GM21529 (cell line): Measurements from ENCODE around the gene TMEM143.

Experiments used
- ATAC-seq: cut with Tn5 transposase; IDR thresholded peaks from one replicate; pipeline ENCODE4 v1.9.1; 2021; ENCODE audit not compliant: unreplicated experiment

TMEM143 gene

GRCh38 chr19:48361912-48362311, 1.8 kb downstream of the TMEM143 start:
- no peak for ATAC-seq

GRCh38 chr19:48359123-48359522, 4.6 kb downstream of the TMEM143 start:
- no peak for ATAC-seq

DNA sequence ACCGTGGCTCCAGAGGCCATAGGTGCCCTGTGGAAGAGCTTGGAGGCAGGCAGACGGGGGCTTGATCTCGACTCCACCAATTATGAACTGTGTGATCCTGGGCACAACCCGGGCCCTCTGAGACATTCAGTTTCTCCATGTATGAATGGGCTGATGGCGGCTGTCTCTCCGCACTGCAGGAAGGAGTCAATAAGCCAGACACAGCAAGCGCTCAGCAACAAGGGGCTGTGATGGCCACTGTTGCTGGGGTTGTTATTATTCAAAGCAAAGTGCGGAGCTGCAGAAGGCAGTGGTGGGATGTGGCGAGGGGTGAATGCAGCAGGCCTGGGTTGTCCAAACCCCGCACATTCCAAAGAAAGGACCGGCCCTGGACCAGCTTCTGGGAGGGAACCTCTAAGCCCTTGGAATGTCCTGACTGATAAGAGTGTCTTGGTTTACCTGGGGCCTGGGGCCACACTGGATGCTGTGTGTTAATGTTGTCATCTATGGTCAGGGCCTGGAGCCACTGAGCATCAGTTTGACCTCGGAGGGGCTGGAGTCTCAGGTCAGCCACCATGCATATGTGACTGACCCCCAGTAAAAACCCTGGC, 8.3 kb downstream of the TMEM143 start:
- ATAC-seq = no peak

DNA sequence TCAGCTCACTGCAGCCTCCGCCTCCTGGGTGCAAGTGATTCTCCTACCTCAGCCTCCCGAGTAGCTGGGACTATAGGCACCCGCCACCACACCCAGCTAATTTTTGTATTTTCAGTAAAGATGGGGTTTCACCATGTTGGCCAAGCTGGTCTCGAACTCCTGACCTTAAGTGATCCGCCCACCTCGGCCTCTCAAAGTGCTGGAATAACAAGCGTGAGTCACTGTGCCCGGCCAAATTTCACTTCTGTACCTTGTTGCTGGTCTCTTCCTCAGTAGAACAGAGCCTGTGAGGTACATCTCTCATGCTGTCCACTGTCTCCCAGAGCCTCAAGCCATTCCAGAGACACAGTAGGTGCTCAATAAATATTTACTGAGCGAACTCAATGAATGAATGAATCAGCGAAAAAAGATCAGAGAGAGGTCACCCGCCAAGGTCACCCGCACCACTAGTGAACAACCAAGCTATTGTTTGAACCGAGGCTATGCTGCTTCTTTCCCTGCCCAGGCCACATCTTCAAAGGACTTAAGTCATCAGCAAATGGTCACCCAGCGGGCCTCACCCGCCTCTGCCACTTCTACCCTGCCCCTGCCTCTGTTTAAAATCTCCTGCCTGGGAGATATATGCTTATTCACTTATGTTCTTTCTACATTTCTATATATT, 9.3 kb downstream of the TMEM143 start:
- no peak for ATAC-seq

- no peak for ATAC-seq
Observed at GRCh38 chr19:48353677-48354076, 10.1 kb downstream of the TMEM143 start.

- ATAC-seq = no peak
Observed at GRCh38 chr19:48351341-48351752, 12.4 kb downstream of the TMEM143 start.

DNA sequence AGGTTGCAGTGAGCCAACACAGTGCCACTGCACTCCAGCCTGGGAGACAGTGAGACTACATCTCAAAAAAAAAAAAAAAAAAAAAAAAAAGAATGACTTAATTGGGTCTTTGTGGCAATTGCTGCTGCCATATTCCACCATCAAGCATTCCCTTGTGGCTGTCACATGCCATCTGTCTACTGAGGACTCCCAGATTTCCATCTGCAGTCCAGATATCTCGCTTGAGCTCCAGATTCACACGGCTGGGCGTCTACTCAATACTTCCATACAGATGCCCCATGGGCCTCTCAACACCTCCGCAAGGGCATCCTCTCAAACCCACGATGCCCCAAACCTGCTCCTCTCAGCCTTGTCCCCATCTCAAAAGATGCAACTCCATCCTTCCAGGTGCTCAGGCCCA, 12.9 kb downstream of the TMEM143 start:
- no peak for ATAC-seq

DNA sequence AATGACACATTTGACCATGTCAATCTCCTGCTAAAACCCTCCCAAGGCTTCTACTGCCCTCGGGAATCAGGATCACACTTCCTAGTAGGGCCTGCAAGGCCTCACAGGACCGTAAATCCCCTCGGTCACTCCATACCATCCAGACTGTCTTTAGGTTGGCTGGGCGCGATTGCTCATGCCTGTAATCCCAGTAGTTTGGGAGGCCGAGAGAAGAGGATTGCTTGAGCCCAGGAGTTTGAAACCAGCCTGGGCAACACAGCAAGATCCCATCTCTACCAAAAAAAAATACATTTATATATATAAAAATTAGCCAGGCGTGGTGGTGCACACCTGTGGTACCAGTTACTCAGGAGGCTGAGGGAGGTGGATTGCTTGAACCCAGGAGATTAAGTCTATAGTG, 15.0 kb downstream of the TMEM143 start:
- ATAC-seq = no peak

GRCh38 chr19:48348045-48348444, 15.7 kb downstream of the TMEM143 start:
- ATAC-seq = no peak

GRCh38 chr19:48346191-48346590, 17.5 kb downstream of the TMEM143 start:
- ATAC-seq = no peak

GRCh38 chr19:48344892-48345291, 18.8 kb downstream of the TMEM143 start:
- ATAC-seq = no peak

DNA sequence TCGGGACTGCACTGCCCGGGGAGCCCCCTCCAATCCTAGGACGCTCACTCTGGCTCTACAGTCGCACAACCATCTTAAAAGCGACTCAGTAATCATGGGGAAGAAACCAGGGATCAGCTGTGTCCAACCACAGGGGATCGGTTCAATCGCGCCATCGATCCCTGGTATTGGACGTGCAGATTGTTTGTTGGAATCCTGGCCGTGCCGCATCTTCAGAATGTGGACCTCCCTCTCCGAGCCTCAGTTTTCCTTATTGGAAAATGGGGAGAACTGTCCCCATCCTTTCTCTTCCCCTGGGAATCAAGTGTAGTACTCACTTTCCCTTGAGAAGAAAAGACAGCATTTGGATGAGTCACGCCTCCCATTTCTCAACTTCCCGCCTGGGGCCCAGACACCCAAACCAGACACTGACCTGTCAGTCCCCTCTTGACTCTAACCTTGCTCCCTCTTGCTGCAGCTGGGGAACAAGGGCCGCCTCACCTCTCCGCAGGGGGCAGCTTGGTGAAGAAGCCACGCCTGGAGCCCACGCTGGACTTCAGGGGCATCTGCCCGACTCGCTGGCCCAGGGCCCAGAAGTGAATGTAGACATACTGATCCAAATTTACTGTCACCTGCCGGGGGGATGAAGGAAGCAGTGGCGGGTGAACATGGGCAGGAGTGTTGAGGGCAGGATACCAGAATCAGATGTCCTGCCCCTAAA, 20.7 kb downstream of the TMEM143 start:
- no peak for ATAC-seq

DNA sequence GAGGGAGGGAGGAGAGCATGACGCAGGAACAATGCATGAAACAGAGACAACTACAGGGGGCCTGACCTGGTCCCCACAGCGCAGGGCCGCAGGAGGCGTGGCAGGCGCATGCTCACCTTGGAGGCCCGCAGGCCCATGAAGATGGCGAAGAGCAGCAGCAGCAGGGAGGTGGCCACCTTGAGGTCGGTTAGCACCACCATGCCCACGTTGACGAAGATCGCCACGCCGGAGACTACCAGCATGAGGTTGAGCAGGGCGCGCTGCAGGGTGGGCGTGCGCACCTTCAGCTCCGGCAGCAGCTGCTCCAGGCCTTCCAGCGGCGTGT, 21.4 kb downstream of the TMEM143 start:
- no peak for ATAC-seq

DNA sequence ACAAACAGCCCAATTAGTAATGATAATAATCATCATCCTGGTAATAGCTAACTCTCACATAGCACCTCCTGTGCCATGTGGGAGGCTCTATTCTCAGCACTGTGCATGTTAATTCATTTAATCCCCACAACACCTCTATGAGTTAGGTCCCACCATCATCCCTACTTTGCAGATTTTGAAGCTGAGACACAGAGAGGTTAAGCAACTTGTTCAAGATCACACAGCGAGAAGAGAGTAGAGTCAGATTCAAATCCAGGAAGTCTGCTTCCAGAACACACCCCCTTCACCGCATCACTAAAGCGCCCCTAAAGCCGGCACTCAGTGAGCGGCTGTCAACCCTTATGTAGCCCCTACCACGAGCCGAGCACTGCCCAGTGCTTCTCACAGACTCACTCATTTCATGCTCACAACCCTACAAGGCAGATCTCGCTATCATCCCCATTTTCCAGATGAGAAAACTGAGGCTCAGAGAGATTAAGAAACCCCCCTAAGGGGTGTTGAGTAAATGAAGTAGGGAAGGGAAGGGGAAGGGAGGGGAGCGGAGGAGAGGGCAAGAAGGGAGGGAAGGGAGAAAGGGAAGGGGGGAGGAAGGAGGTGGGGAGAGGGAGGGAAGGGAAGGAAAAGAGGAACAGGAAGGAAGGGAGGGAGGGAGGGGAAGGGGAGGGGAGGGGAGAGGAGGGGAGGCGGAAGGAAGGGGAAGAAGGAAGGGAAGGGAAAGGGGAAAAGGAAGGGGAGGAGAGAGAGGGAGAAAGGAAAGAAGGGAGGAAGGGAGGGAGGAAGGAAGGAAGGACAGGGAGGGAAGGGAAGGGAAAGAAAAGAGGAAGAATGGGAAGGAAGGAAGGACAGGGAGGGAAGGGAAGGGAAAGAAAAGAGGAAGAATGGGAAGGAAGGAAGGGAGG, 22.0 kb downstream of the TMEM143 start:
- ATAC-seq = no peak

DNA sequence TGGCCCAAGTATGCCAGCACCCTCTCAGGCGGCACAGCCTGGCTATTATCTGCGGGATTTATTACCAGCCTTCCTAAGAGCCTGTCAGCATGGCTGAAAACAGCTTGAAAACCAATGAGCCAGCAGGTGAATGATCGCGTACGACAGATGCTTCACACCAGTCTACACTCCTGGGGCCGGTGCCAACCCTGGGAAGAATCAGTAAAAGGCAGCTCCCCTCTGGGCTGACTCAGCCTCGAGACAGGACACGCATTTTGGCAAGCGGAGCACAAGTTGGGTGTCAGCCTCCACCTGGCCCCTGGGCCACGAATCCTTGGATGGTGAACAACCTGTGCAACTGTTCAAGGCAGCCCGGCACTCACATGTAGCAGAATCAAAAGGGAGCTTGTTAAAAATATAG, 22.7 kb downstream of the TMEM143 start:
- ATAC-seq = no peak

DNA sequence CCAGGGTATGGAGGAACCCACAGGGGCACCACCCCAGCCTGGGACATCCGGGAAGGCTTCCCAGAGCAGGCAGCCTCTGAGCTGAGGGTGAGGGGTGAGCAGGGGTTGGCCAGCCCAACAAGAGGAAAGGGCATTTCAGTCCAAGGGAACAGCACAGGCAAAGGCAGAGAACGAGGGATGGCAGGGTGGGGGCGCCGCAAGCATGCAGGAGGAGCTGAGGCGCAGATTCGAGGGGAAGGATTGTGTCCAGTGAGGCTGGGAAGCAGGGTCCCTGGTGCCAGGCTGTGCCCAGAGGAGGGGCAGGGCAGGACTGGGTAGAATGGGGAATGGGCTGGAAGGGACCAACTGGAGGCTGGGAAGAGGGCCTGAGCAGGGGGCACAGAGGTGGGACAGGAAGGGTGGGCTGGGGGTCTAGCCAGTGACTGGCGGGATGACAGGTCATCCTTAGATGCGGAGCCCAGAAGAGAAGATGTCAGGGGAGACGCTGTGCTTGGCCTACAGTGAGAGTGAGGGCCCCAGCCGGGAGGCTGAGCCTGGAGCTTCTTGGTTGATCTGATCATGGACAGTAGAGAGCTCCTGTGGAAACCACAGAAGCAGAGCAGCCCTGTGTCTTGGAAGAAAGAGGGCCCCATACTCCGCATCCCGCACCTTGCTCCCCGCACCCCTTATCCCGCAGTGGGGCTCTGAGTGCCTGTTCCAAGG, 24.8 kb downstream of the TMEM143 start:
- ATAC-seq = no peak

GRCh38 chr19:48338253-48338755, 25.4 kb downstream of the TMEM143 start:
- ATAC-seq = no peak

GRCh38 chr19:48333467-48334384, 30.0 kb downstream of the TMEM143 start:
- peak; percentile 42 for ATAC-seq

- peak; percentile 63 for ATAC-seq
Observed at GRCh38 chr19:48332662-48333466, 30.9 kb downstream of the TMEM143 start.
